GM23338 (cell line): ENCODE results near the gene TYMP.

ENCODE experiments used
- EZH2 ChIP-seq: fragments of 200-600 bp; sonication (generic); IDR thresholded peaks from one replicate; pipeline ENCODE4 v1.8.0; 2017; ENCODE audit warnings: antibody characterized with exemption, mild to moderate bottlenecking, low read depth; ENCODE audit not compliant: unreplicated experiment
- EZH2phosphoT487 ChIP-seq: fragments of 200-600 bp; sonication (generic); IDR thresholded peaks from one replicate; pipeline ENCODE4 v1.8.1; 2018; ENCODE audit warnings: antibody characterized with exemption; ENCODE audit not compliant: unreplicated experiment
- NANOG ChIP-seq: IDR thresholded peaks from 2 replicates; pipeline ENCODE4 v1.6.1; 2016; ENCODE audit warnings: antibody characterized with exemption, borderline replicate concordance
- POLR2AphosphoS5 ChIP-seq: IDR thresholded peaks from 2 replicates; pipeline ENCODE4 v1.6.1; 2016; ENCODE audit warnings: antibody characterized with exemption, low read depth
- TF ChIP-seq, protein P1 (sequence below), 2 experiments: fragments of 200-600 bp in 1 of 2; sonication (generic) in 1 of 2; conservative IDR thresholded peaks; 2 replicates each; pipeline versions ENCODE4 v1.5.1 to v1.6.1; 2016 to 2017; ENCODE audit warnings: antibody characterized with exemption in 2 of 2, low read depth in 2 of 2, mild to moderate bottlenecking in 2 of 2, moderate library complexity in 1 of 2
- TF ChIP-seq, protein P2 (sequence below): IDR thresholded peaks from one replicate; pipeline ENCODE4 v1.6.1; 2018; ENCODE audit warnings: antibody characterized with exemption; ENCODE audit not compliant: unreplicated experiment

DNA sequence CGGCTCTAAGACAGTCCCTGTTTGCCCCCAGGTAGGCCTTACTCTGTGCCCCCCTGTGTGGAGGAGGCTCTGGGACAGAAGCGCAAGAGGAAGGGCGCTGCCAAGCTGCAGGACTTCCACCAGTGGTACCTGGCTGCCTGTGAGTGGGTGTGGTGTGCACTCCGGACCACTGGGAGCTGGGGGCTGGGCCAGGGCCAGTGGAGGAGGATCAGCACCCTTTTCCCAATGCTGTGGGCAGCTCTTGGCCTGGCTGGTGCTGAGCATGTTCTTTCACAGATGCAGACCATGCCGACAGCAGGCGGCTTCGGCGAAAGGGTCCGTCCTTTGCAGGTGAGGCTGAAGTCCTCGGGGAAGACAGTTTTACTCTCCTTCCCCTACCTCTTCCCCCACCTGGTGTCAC, 8.1 kb downstream of the TYMP start:
- TF ChIP-seq NANOG (no peak), EZH2phosphoT487 (no peak), POLR2AphosphoS5 (no peak), EZH2 (no peak)
- TF ChIP-seq, protein P1, sequence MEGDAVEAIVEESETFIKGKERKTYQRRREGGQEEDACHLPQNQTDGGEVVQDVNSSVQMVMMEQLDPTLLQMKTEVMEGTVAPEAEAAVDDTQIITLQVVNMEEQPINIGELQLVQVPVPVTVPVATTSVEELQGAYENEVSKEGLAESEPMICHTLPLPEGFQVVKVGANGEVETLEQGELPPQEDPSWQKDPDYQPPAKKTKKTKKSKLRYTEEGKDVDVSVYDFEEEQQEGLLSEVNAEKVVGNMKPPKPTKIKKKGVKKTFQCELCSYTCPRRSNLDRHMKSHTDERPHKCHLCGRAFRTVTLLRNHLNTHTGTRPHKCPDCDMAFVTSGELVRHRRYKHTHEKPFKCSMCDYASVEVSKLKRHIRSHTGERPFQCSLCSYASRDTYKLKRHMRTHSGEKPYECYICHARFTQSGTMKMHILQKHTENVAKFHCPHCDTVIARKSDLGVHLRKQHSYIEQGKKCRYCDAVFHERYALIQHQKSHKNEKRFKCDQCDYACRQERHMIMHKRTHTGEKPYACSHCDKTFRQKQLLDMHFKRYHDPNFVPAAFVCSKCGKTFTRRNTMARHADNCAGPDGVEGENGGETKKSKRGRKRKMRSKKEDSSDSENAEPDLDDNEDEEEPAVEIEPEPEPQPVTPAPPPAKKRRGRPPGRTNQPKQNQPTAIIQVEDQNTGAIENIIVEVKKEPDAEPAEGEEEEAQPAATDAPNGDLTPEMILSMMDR (conservative IDR thresholded peaks at IDR 0.05; ENCODE audit: low read depth in 2 of 2), result no peak
- TF ChIP-seq, protein P2, sequence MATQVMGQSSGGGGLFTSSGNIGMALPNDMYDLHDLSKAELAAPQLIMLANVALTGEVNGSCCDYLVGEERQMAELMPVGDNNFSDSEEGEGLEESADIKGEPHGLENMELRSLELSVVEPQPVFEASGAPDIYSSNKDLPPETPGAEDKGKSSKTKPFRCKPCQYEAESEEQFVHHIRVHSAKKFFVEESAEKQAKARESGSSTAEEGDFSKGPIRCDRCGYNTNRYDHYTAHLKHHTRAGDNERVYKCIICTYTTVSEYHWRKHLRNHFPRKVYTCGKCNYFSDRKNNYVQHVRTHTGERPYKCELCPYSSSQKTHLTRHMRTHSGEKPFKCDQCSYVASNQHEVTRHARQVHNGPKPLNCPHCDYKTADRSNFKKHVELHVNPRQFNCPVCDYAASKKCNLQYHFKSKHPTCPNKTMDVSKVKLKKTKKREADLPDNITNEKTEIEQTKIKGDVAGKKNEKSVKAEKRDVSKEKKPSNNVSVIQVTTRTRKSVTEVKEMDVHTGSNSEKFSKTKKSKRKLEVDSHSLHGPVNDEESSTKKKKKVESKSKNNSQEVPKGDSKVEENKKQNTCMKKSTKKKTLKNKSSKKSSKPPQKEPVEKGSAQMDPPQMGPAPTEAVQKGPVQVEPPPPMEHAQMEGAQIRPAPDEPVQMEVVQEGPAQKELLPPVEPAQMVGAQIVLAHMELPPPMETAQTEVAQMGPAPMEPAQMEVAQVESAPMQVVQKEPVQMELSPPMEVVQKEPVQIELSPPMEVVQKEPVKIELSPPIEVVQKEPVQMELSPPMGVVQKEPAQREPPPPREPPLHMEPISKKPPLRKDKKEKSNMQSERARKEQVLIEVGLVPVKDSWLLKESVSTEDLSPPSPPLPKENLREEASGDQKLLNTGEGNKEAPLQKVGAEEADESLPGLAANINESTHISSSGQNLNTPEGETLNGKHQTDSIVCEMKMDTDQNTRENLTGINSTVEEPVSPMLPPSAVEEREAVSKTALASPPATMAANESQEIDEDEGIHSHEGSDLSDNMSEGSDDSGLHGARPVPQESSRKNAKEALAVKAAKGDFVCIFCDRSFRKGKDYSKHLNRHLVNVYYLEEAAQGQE, result no peak
